Measurements from ENCODE around the gene EXD3. TPM values are rescaled to one million over a fixed set of nuclear protein-coding genes. Genes with fewer than 3 reads are reported as not detected.

EXD3 gene
- total and polyA plus RNA-seq, 7 donors, result 8.9 to 29.7 (median 18.0) TPM

- 92 to 94% methylated on average over 5 of the region's 5 CpGs for WGBS, 2 donors
- no peak for TF ChIP-seq CTCF (IDR thresholded peaks at IDR 0.05)
- TF ChIP-seq EP300 (IDR thresholded peaks at IDR 0.05), result no peak
- Histone ChIP-seq H3K27me3 (no peaks in the 10 kb centered on the region), H3K27ac (no peak overlapping the region), H3K9me3 (no peaks in the 10 kb centered on the region), H3K4me1 (peaks cover 0 to 25% (median 12%) of the 10 kb centered on the region in 4 donors), H3K36me3 (no peaks in the 10 kb centered on the region), H3K4me3 (no peak overlapping the region)
- no peak for DNase-seq
- intact Hi-C loops (cut with DNase I), result no loop called here
Measured at GRCh38 chr9:137415451-137415850, 7.5 kb downstream of the EXD3 start.

- H3K4me3 ChIP-seq, result no peak overlapping the region
- DNase-seq, result no peak
- peak overlapping the region in 3 of 4 donors; percentile 43 to 72 (median 49) for H3K27ac ChIP-seq
- H3K36me3 ChIP-seq, result no peaks in the 10 kb centered on the region
- intact Hi-C loops (cut with DNase I), result no loop called here
- no peak for TF ChIP-seq POLR2A (IDR thresholded peaks at IDR 0.05)
- no peak for TF ChIP-seq CTCF (IDR thresholded peaks at IDR 0.05)
- TF ChIP-seq EP300 (IDR thresholded peaks at IDR 0.05), result no peak
- TF ChIP-seq POLR2AphosphoS5 (IDR thresholded peaks at IDR 0.05), result no peak
- WGBS, 2 donors, result 79 to 84% methylated on average over 10 of the region's 10 CpGs
- H3K27me3 ChIP-seq, result no peaks in the 10 kb centered on the region
- H3K4me1 ChIP-seq, result peaks cover 0 to 21% (median 17%) of the 10 kb centered on the region in 4 donors
- no peaks in the 10 kb centered on the region for H3K9me3 ChIP-seq
Measured at GRCh38 chr9:137412431-137412830, 10.5 kb downstream of the EXD3 start.

- H3K4me3 ChIP-seq, result no peak overlapping the region
Measured at GRCh38 chr9:137411645-137412380, 11.1 kb downstream of the EXD3 start.

GRCh38 chr9:137411260-137411644, 11.7 kb downstream of the EXD3 start:
- peaks cover 0 to 5% (median 0%) of the 10 kb centered on the region in 3 donors for H3K27me3 ChIP-seq
- WGBS, 2 donors, result 58 to 71% methylated on average over 17 of the region's 17 CpGs
- no peaks in the 10 kb centered on the region for H3K36me3 ChIP-seq
- H3K27ac ChIP-seq, result peak overlapping the region in 2 of 4 donors; percentile 31 to 62
- intact Hi-C loops (cut with DNase I), result no loop called here
- peaks cover 0 to 29% (median 27%) of the 10 kb centered on the region in 4 donors for H3K4me1 ChIP-seq
- no peak for TF ChIP-seq CTCF (IDR thresholded peaks at IDR 0.05)
- no peak for TF ChIP-seq POLR2AphosphoS5 (IDR thresholded peaks at IDR 0.05)
- TF ChIP-seq EP300 (IDR thresholded peaks at IDR 0.05), result no peak
- TF ChIP-seq POLR2A (IDR thresholded peaks at IDR 0.05), result no peak
- H3K9me3 ChIP-seq, result no peaks in the 10 kb centered on the region
- no peak overlapping the region for H3K4me3 ChIP-seq
- DNase-seq, result no peak

More at GRCh38 chr9:137411645-137412380, 11.1 kb downstream of the EXD3 start:
- peaks cover 0 to 24% (median 22%) of the 10 kb centered on the region in 4 donors for H3K4me1 ChIP-seq
- TF ChIP-seq POLR2A (IDR thresholded peaks at IDR 0.05), result no peak
- no peak for TF ChIP-seq POLR2AphosphoS5 (IDR thresholded peaks at IDR 0.05)
- TF ChIP-seq EP300 (IDR thresholded peaks at IDR 0.05), result no peak
- no peak for TF ChIP-seq CTCF (IDR thresholded peaks at IDR 0.05)
- H3K9me3 ChIP-seq, result no peaks in the 10 kb centered on the region
- intact Hi-C loops (cut with DNase I), result no loop called here
- WGBS, 2 donors, result 46 to 63% methylated on average over 27 to 30 of the region's 30 CpGs
- peak; percentile 89 for DNase-seq
- peak overlapping the region; percentile 43 to 72 (median 50) for H3K27ac ChIP-seq
- peaks cover 0 to under 1% (median 0%) of the 10 kb centered on the region in 3 donors for H3K27me3 ChIP-seq
- H3K36me3 ChIP-seq, result no peaks in the 10 kb centered on the region

All from sigmoid colon (tissue), 7 donors.